GM21576 (cell line): ENCODE results near the gene TXNRD1.
A peak's percentile ranks its signal among the peaks of the same experiment; 100 is the strongest.

ENCODE experiments used
- ATAC-seq: cut with Tn5 transposase; IDR thresholded peaks from one replicate; pipeline ENCODE4 v1.9.1; 2021; ENCODE audit warnings: mild to moderate bottlenecking, moderate library complexity; ENCODE audit not compliant: unreplicated experiment

The TXNRD1 gene

GRCh38 chr12:104345234-104346066 is 129.9 kb downstream of the TXNRD1 start:
- ATAC-seq: no peak

GRCh38 chr12:104347374-104348075 is 131.9 kb downstream of the TXNRD1 start:
- no peak for ATAC-seq

- ATAC-seq: no peak
Observed at GRCh38 chr12:104348283-104348993, 132.9 kb downstream of the TXNRD1 start.

GRCh38 chr12:104348994-104349494 is 133.5 kb downstream of the TXNRD1 start:
- no peak for ATAC-seq

GRCh38 chr12:104350211-104351056 is 134.9 kb downstream of the TXNRD1 start:
- no peak for ATAC-seq

GRCh38 chr12:104351057-104351983 is 135.7 kb downstream of the TXNRD1 start:
- ATAC-seq: no peak

GRCh38 chr12:104352106-104352713 is 136.6 kb downstream of the TXNRD1 start:
- no peak for ATAC-seq

GRCh38 chr12:104353012-104353981 is 137.7 kb downstream of the TXNRD1 start:
- no peak for ATAC-seq

GRCh38 chr12:104354167-104354867 is 138.7 kb downstream of the TXNRD1 start:
- ATAC-seq: no peak

- no peak for ATAC-seq
Observed at GRCh38 chr12:104354868-104355570, 139.4 kb downstream of the TXNRD1 start.

GRCh38 chr12:104355630-104356029 is 140.1 kb downstream of the TXNRD1 start:
- ATAC-seq: no peak

- ATAC-seq: no peak
Observed at GRCh38 chr12:104356231-104357115, 140.9 kb downstream of the TXNRD1 start.

GRCh38 chr12:104357421-104357952 is 141.9 kb downstream of the TXNRD1 start:
- ATAC-seq: no peak

GRCh38 chr12:104358353-104359003 is 142.9 kb downstream of the TXNRD1 start:
- peak; percentile 86 for ATAC-seq

GRCh38 chr12:104359216-104359615 is 143.6 kb downstream of the TXNRD1 start:
- no peak for ATAC-seq
